ELF-1 (cell line): ENCODE measurements around the gene PARD3.
"Not testable (repeated sequence)": the region's sequence is repeated elsewhere in the genome, so short reads cannot be mapped to it uniquely, and the experiment has no call there.

Experiments used
- DNase-seq: peaks from one replicate; pipeline ENCODE4 v3.0.0-alpha.2; 2016; ENCODE audit warnings: low read depth, low spot score

Gene PARD3

GRCh38 chr10:34392641-34393170 lies 422.4 kb downstream of the PARD3 start:
- no peak for DNase-seq

- DNase-seq: not testable (repeated sequence)
Observed at GRCh38 chr10:34391168-34391567, 423.9 kb downstream of the PARD3 start.

GRCh38 chr10:34389801-34390200 lies 425.3 kb downstream of the PARD3 start:
- no peak for DNase-seq

GRCh38 chr10:34386921-34387320 lies 428.2 kb downstream of the PARD3 start:
- no peak for DNase-seq

GRCh38 chr10:34384372-34384771 lies 430.7 kb downstream of the PARD3 start:
- no peak for DNase-seq

GRCh38 chr10:34382626-34383025 lies 432.5 kb downstream of the PARD3 start:
- no peak for DNase-seq

- DNase-seq: no peak
Observed at GRCh38 chr10:34380856-34381255, 434.2 kb downstream of the PARD3 start.

GRCh38 chr10:34378297-34378696 lies 436.8 kb downstream of the PARD3 start:
- no peak for DNase-seq

- no peak for DNase-seq
Observed at GRCh38 chr10:34377833-34378232, 437.3 kb downstream of the PARD3 start.

- no peak for DNase-seq
Observed at GRCh38 chr10:34374356-34375045, 440.6 kb downstream of the PARD3 start.

- no peak for DNase-seq
Observed at GRCh38 chr10:34373211-34373610, 441.9 kb downstream of the PARD3 start.

GRCh38 chr10:34372509-34372908 lies 442.6 kb downstream of the PARD3 start:
- DNase-seq: no peak

- DNase-seq: no peak
Observed at GRCh38 chr10:34370126-34370525, 445.0 kb downstream of the PARD3 start.

- no peak for DNase-seq
Observed at GRCh38 chr10:34369120-34369519, 446.0 kb downstream of the PARD3 start.

GRCh38 chr10:34364253-34365037 lies 450.7 kb downstream of the PARD3 start:
- no peak for DNase-seq

GRCh38 chr10:34360984-34361383 lies 454.1 kb downstream of the PARD3 start:
- DNase-seq: no peak

- DNase-seq: no peak
Observed at GRCh38 chr10:34359435-34359813, 455.7 kb downstream of the PARD3 start.

GRCh38 chr10:34358729-34359434 lies 456.2 kb downstream of the PARD3 start:
- DNase-seq: no peak

- DNase-seq: no peak
Observed at GRCh38 chr10:34356463-34356862, 458.6 kb downstream of the PARD3 start.

GRCh38 chr10:34353530-34353929 lies 461.6 kb downstream of the PARD3 start:
- not testable (repeated sequence) for DNase-seq

GRCh38 chr10:34352599-34353204 lies 462.4 kb downstream of the PARD3 start:
- DNase-seq: not testable (repeated sequence)

- DNase-seq: no peak
Observed at GRCh38 chr10:34351161-34351560, 463.9 kb downstream of the PARD3 start.
